Stimulated activated CD8-positive, alpha-beta memory T cell treated with anti-CD3 and anti-CD28 coated beads, Interleukin-12 subunit alpha, Interleukin-12 subunit beta, amount 100 ng/mL, for 4 hours (primary cell): ENCODE results near the gene SLC25A48.
"Not testable (repeated sequence)": the region's sequence is repeated elsewhere in the genome, so short reads cannot be mapped to it uniquely, and the experiment has no call there.

ENCODE experiments used
- DNase-seq: peaks from one replicate; pipeline ENCODE4 v3.0.0-alpha.2; 2020; ENCODE audit warnings: low read depth

Gene SLC25A48

GRCh38 chr5:135829681-135830383 is 4.6 kb upstream of the SLC25A48 start:
- no peak for DNase-seq

- DNase-seq = no peak
These were observed 4.1 kb upstream of the SLC25A48 start for GRCh38 chr5:135830384-135830700.

- no peak for DNase-seq
These were observed 3.6 kb upstream of the SLC25A48 start for GRCh38 chr5:135830876-135831275.

- DNase-seq = no peak
These were observed 3.0 kb upstream of the SLC25A48 start for GRCh38 chr5:135831439-135831838.

GRCh38 chr5:135831851-135832555 is 2.5 kb upstream of the SLC25A48 start:
- DNase-seq = no peak

- no peak for DNase-seq
These were observed 1.2 kb upstream of the SLC25A48 start for GRCh38 chr5:135832941-135833920.

- no peak for DNase-seq
These were observed 363 bp upstream of the SLC25A48 start for GRCh38 chr5:135833961-135834638.

GRCh38 chr5:135835766-135836165 is 1.3 kb downstream of the SLC25A48 start:
- DNase-seq = no peak

- not testable (repeated sequence) for DNase-seq
These were observed 3.9 kb downstream of the SLC25A48 start for GRCh38 chr5:135838395-135838794.

GRCh38 chr5:135839566-135839965 is 5.1 kb downstream of the SLC25A48 start:
- no peak for DNase-seq

GRCh38 chr5:135840959-135841358 is 6.5 kb downstream of the SLC25A48 start:
- no peak for DNase-seq

GRCh38 chr5:135842737-135843136 is 8.3 kb downstream of the SLC25A48 start:
- DNase-seq = no peak

GRCh38 chr5:135843571-135844337 is 9.3 kb downstream of the SLC25A48 start:
- no peak for DNase-seq

- no peak for DNase-seq
These were observed 11.8 kb downstream of the SLC25A48 start for GRCh38 chr5:135846311-135846710.

GRCh38 chr5:135847976-135848375 is 13.5 kb downstream of the SLC25A48 start:
- no peak for DNase-seq

- DNase-seq = no peak
These were observed 15.8 kb downstream of the SLC25A48 start for GRCh38 chr5:135850231-135850630.

GRCh38 chr5:135850671-135851070 is 16.2 kb downstream of the SLC25A48 start:
- no peak for DNase-seq

GRCh38 chr5:135851186-135851914 is 16.9 kb downstream of the SLC25A48 start:
- DNase-seq = no peak

GRCh38 chr5:135851915-135852845 is 17.7 kb downstream of the SLC25A48 start:
- no peak for DNase-seq
